Measurements from ENCODE around the gene KRCC1.
A peak's percentile ranks its signal among the peaks of the same experiment; 100 is the strongest.

KRCC1 gene

GRCh38 chr2:88055371-88056128 lies at the start of gene KRCC1:
Gene KRCC1, minus strand, starts transcription at chr2:88055783. Its CDS starts 27,220 bp downstream, at chr2:88028563.
- peak; percentile 79 for DNase-seq (ENCODE audit: low read depth)

GRCh38 chr2:88100489-88100858 lies 44.9 kb upstream of the KRCC1 start:
- no peak for DNase-seq (ENCODE audit: low read depth)

GRCh38 chr2:88099798-88100488 lies 44.4 kb upstream of the KRCC1 start:
- DNase-seq (ENCODE audit: low read depth): no peak

GRCh38 chr2:88098558-88098900 lies 42.9 kb upstream of the KRCC1 start:
- DNase-seq (ENCODE audit: low read depth): no peak

GRCh38 chr2:88097891-88098557 lies 42.4 kb upstream of the KRCC1 start:
- DNase-seq (ENCODE audit: low read depth): no peak

GRCh38 chr2:88097192-88097591 lies 41.6 kb upstream of the KRCC1 start:
- no peak for DNase-seq (ENCODE audit: low read depth)

GRCh38 chr2:88096708-88097107 lies 41.1 kb upstream of the KRCC1 start:
- no peak for DNase-seq (ENCODE audit: low read depth)

- no peak for DNase-seq (ENCODE audit: low read depth)
Measured at GRCh38 chr2:88095022-88095421, 39.4 kb upstream of the KRCC1 start.

- no peak for DNase-seq (ENCODE audit: low read depth)
Measured at GRCh38 chr2:88092773-88093172, 37.2 kb upstream of the KRCC1 start.

- no peak for DNase-seq (ENCODE audit: low read depth)
Measured at GRCh38 chr2:88091943-88092342, 36.4 kb upstream of the KRCC1 start.

GRCh38 chr2:88090446-88091283 lies 35.1 kb upstream of the KRCC1 start:
- no peak for DNase-seq (ENCODE audit: low read depth)

GRCh38 chr2:88088999-88089398 lies 33.4 kb upstream of the KRCC1 start:
- no peak for DNase-seq (ENCODE audit: low read depth)

- no peak for DNase-seq (ENCODE audit: low read depth)
Measured at GRCh38 chr2:88087763-88088162, 32.2 kb upstream of the KRCC1 start.

GRCh38 chr2:88087073-88087472 lies 31.5 kb upstream of the KRCC1 start:
- no peak for DNase-seq (ENCODE audit: low read depth)

- DNase-seq (ENCODE audit: low read depth): no peak
Measured at GRCh38 chr2:88086401-88086800, 30.8 kb upstream of the KRCC1 start.

- no peak for DNase-seq (ENCODE audit: low read depth)
Measured at GRCh38 chr2:88085602-88086001, 30.0 kb upstream of the KRCC1 start.

GRCh38 chr2:88085099-88085498 lies 29.5 kb upstream of the KRCC1 start:
- no peak for DNase-seq (ENCODE audit: low read depth)

- DNase-seq (ENCODE audit: low read depth): no peak
Measured at GRCh38 chr2:88082781-88083180, 27.2 kb upstream of the KRCC1 start.

- no peak for DNase-seq (ENCODE audit: low read depth)
Measured at GRCh38 chr2:88081924-88082608, 26.5 kb upstream of the KRCC1 start.

- no peak for DNase-seq (ENCODE audit: low read depth)
Measured at GRCh38 chr2:88080545-88080944, 25.0 kb upstream of the KRCC1 start.

GRCh38 chr2:88078643-88079172 lies 23.1 kb upstream of the KRCC1 start:
- DNase-seq (ENCODE audit: low read depth): no peak

Data from non-pigmented ciliary epithelial cell (primary cell).